Endothelial cell of hepatic sinusoid (primary cell): Measurements from ENCODE around the gene SUN5.

ENCODE experiments used
- in situ Hi-C: cut with HindIII; loops from 2 replicates; pipeline ENCODE4 v1.10.0; 2017; ENCODE audit warnings: low sequenced_read_pairs

SUN5 gene

GRCh38 chr20:32997431-32997830 lies 6.8 kb downstream of the SUN5 start:
- in situ Hi-C loops = no loop called here

- in situ Hi-C loops = no loop called here
Observed at GRCh38 chr20:32995802-32996201, 8.4 kb downstream of the SUN5 start.

GRCh38 chr20:32993496-32994050 lies 10.7 kb downstream of the SUN5 start:
- in situ Hi-C loops = no loop called here

- in situ Hi-C loops = no loop called here
Observed at GRCh38 chr20:32991792-32992641, 12.2 kb downstream of the SUN5 start.

GRCh38 chr20:32991383-32991782 lies 12.8 kb downstream of the SUN5 start:
- in situ Hi-C loops = no loop called here

GRCh38 chr20:32990426-32990825 lies 13.8 kb downstream of the SUN5 start:
- in situ Hi-C loops = no loop called here

GRCh38 chr20:32989507-32990283 lies 14.5 kb downstream of the SUN5 start:
- in situ Hi-C loops = no loop called here

GRCh38 chr20:32988008-32988407 lies 16.2 kb downstream of the SUN5 start:
- in situ Hi-C loops = no loop called here

- in situ Hi-C loops = no loop called here
Observed at GRCh38 chr20:32987044-32987825, 17.0 kb downstream of the SUN5 start.

GRCh38 chr20:32986331-32986966 lies 17.8 kb downstream of the SUN5 start:
- in situ Hi-C loops = no loop called here

- in situ Hi-C loops = no loop called here
Observed at GRCh38 chr20:32985596-32985995, 18.6 kb downstream of the SUN5 start.

- in situ Hi-C loops = no loop called here
Observed at GRCh38 chr20:32984631-32985354, 19.4 kb downstream of the SUN5 start.

- in situ Hi-C loops = no loop called here
Observed at GRCh38 chr20:32984196-32984595, 20.0 kb downstream of the SUN5 start.

- in situ Hi-C loops = no loop called here
Observed at GRCh38 chr20:32983459-32984112, 20.6 kb downstream of the SUN5 start.

GRCh38 chr20:32982617-32983458 lies 21.4 kb downstream of the SUN5 start:
- in situ Hi-C loops = no loop called here

- in situ Hi-C loops = no loop called here
Observed at GRCh38 chr20:32980990-32981389, 23.2 kb downstream of the SUN5 start.

GRCh38 chr20:32980131-32980941 lies 23.9 kb downstream of the SUN5 start:
- in situ Hi-C loops = no loop called here
